DOHH2 (cell line): ENCODE results near the gene FKBP2.

Experiments
- EZH2phosphoT487 ChIP-seq: fragments of 200-600 bp; sonication (generic); IDR thresholded peaks from 2 replicates; pipeline ENCODE4 v1.6.1; 2017; ENCODE audit warnings: borderline replicate concordance, mild to moderate bottlenecking, antibody characterized with exemption, low read length, moderate library complexity, mixed read lengths
- TF ChIP-seq, protein P1 (sequence below): fragments of 200-600 bp; sonication (generic); IDR thresholded peaks from one replicate; pipeline ENCODE4 v1.5.1; 2014; ENCODE audit warnings: antibody characterized with exemption, mild to moderate bottlenecking, low read depth, low read length; ENCODE audit not compliant: poor library complexity, severe bottlenecking

GRCh38 chr11:64244966-64245365 lies 4.1 kb downstream of the FKBP2 start:
- TF ChIP-seq, protein P1, sequence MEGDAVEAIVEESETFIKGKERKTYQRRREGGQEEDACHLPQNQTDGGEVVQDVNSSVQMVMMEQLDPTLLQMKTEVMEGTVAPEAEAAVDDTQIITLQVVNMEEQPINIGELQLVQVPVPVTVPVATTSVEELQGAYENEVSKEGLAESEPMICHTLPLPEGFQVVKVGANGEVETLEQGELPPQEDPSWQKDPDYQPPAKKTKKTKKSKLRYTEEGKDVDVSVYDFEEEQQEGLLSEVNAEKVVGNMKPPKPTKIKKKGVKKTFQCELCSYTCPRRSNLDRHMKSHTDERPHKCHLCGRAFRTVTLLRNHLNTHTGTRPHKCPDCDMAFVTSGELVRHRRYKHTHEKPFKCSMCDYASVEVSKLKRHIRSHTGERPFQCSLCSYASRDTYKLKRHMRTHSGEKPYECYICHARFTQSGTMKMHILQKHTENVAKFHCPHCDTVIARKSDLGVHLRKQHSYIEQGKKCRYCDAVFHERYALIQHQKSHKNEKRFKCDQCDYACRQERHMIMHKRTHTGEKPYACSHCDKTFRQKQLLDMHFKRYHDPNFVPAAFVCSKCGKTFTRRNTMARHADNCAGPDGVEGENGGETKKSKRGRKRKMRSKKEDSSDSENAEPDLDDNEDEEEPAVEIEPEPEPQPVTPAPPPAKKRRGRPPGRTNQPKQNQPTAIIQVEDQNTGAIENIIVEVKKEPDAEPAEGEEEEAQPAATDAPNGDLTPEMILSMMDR = no peak
- TF ChIP-seq EZH2phosphoT487 = no peak
